ENCODE results near the gene PPP1R27. TPM values are rescaled to one million over a fixed set of nuclear protein-coding genes. Genes with fewer than 3 reads are reported as not detected.

The PPP1R27 gene
- total RNA-seq, 1 donor from 2014 or later: not detected

DNA sequence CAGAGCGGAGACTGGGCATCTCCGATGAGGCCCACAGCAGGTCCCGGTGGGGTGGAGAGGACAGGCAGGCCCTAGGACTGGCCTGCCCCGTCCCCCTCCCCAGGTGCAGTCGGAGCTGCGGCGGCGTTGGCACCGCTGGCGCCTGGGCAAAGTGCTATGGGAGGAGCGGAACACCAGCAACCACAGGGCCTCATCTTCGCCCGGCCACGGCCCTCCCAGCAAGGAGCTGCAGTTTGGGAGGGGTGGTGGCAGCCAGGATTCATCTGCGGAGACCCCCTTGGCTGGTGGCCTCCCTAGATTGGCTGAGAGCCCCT, 21.5 kb downstream of the PPP1R27 start:
- Mint-ChIP-seq H3K27me3 (ENCODE audit: low read depth) (peaks cover 44% of the 10 kb centered on the region), H3K27ac (no peak overlapping the region), H3K4me3 (no peak overlapping the region), H3K4me1 (peaks cover 7% of the 10 kb centered on the region), H3K9me3 (no peaks in the 10 kb centered on the region), H3K36me3 (no peaks in the 10 kb centered on the region)
- DNase-seq (ENCODE audit: low spot score in 2 of 2, unreplicated experiment in 2 of 2): no peak
- TF ChIP-seq, protein P1, sequence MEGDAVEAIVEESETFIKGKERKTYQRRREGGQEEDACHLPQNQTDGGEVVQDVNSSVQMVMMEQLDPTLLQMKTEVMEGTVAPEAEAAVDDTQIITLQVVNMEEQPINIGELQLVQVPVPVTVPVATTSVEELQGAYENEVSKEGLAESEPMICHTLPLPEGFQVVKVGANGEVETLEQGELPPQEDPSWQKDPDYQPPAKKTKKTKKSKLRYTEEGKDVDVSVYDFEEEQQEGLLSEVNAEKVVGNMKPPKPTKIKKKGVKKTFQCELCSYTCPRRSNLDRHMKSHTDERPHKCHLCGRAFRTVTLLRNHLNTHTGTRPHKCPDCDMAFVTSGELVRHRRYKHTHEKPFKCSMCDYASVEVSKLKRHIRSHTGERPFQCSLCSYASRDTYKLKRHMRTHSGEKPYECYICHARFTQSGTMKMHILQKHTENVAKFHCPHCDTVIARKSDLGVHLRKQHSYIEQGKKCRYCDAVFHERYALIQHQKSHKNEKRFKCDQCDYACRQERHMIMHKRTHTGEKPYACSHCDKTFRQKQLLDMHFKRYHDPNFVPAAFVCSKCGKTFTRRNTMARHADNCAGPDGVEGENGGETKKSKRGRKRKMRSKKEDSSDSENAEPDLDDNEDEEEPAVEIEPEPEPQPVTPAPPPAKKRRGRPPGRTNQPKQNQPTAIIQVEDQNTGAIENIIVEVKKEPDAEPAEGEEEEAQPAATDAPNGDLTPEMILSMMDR (IDR thresholded peaks at IDR 0.05; ENCODE audit: unreplicated experiment): no peak

DNA sequence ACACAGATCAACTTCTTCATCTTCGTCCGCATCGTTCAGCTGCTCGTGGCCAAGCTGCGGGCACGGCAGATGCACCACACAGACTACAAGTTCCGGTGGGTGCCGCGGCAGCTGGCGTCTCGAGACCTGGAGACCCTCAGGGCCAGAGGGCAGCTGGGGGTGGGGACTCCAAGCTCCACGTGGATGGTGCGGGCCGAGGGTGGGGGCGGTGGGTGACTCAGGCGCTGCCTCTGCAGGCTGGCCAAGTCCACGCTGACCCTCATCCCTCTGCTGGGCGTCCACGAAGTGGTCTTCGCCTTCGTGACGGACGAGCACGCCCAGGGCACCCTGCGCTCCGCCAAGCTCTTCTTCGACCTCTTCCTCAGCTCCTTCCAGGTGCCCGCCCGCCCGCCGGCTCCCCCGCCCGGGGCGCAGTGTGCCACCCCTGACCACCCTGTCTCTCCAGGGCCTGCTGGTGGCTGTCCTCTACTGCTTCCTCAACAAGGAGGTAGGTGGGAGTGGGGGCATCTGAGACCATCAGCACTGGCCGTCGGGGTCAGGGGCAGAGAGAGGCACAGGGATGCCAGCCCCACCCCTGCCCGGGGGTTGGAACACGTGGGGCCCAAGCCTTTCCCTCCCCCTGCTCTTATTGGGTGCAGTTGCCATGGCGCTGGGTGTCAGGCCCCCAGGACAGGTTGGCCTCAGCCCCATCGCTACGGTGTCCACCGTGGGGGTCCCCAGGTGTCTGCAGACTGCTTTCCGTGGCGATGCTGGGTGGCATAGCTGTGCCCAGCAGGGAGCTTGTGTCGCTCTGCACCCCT, 22.1 kb downstream of the PPP1R27 start:
- no peak overlapping the region for H3K4me3 Mint-ChIP-seq
- TF ChIP-seq, protein P1 (IDR thresholded peaks at IDR 0.05; ENCODE audit: unreplicated experiment): no peak
- no peaks in the 10 kb centered on the region for H3K9me3 Mint-ChIP-seq
- peaks cover 6% of the 10 kb centered on the region for H3K4me1 Mint-ChIP-seq
- peaks cover 44% of the 10 kb centered on the region for H3K27me3 Mint-ChIP-seq (ENCODE audit: low read depth)
- peak in 1 of 2 experiments; percentile 16 for DNase-seq (ENCODE audit: low spot score in 2 of 2, unreplicated experiment in 2 of 2)
- H3K36me3 Mint-ChIP-seq: no peaks in the 10 kb centered on the region
- no peak overlapping the region for H3K27ac Mint-ChIP-seq

DNA sequence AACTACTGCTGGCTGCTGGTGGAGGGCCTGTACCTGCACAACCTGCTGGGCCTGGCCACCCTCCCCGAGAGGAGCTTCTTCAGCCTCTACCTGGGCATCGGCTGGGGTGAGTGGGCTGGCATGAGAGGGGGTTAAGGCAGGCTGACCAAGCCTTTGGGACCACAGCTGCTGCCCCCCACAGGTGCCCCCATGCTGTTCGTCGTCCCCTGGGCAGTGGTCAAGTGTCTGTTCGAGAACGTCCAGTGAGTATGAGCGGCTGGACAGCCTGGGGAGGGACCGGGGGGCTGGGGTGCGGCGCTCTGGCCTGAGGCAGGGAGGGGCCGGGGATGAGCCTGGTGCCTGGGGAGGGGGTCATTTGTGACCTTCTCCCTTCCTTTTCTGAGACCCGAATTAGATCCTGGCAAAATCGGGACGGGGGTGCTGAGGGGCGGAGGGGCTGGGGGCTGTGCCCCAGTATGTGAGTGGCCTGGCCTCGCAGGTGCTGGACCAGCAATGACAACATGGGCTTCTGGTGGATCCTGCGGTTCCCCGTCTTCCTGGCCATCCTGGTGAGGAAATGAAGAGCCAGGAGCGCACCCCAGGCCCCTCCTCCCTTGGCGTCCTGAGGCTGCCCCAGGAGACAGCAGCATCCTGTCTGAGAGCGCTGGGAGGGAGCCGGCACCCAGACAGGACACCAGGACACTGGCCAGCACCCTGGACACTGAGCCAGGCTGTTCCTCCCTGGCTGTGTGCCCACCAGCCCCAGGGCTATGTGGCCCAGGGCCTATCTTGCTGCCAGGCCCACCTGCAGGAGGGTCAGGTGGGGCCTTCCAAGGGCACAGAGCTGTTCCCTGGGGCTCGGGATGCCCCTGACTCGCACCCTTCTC, 22.9 kb downstream of the PPP1R27 start:
- Mint-ChIP-seq H3K36me3 (no peaks in the 10 kb centered on the region), H3K27ac (no peak overlapping the region), H3K4me1 (peaks cover 3% of the 10 kb centered on the region), H3K4me3 (no peak overlapping the region), H3K27me3 (ENCODE audit: low read depth) (peaks cover 46% of the 10 kb centered on the region), H3K9me3 (no peaks in the 10 kb centered on the region)
- DNase-seq (ENCODE audit: low spot score in 2 of 2, unreplicated experiment in 2 of 2): peak in 1 of 2 experiments; percentile 15
- TF ChIP-seq, protein P1 (IDR thresholded peaks at IDR 0.05; ENCODE audit: unreplicated experiment): no peak

DNA sequence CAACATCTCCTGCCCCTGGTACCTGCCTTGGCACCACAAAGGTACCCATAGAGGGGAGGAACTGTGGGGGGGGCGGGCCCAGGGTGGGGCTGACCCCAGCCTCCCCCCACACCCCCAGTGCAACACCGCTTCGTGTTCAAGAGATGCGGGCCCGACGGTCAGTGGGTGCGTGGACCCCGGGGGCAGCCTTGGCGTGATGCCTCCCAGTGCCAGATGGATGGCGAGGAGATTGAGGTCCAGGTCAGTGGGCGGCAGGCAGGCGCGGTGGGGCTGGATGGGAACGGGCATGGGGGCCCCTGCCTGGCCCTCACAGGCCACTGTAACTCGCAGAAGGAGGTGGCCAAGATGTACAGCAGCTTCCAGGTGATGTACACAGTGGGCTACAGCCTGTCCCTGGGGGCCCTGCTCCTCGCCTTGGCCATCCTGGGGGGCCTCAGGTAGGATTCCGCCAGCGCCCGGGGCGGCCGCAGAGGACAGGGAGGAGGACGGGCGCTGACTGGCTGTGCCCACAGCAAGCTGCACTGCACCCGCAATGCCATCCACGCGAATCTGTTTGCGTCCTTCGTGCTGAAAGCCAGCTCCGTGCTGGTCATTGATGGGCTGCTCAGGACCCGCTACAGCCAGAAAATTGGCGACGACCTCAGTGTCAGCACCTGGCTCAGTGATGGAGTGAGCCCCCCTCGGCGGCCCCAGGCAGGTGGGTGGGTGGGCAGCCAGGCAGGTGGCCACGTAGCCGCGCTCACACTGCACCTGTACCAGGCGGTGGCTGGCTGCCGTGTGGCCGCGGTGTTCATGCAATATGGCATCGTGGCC, 23.8 kb downstream of the PPP1R27 start:
- no peaks in the 10 kb centered on the region for H3K36me3 Mint-ChIP-seq
- peak in 1 of 2 experiments; percentile 18 for DNase-seq (ENCODE audit: low spot score in 2 of 2, unreplicated experiment in 2 of 2)
- peaks cover under 1% of the 10 kb centered on the region for H3K4me1 Mint-ChIP-seq
- no peak overlapping the region for H3K4me3 Mint-ChIP-seq
- peaks cover 48% of the 10 kb centered on the region for H3K27me3 Mint-ChIP-seq (ENCODE audit: low read depth)
- TF ChIP-seq, protein P1 (IDR thresholded peaks at IDR 0.05; ENCODE audit: unreplicated experiment): no peak
- no peak overlapping the region for H3K27ac Mint-ChIP-seq
- H3K9me3 Mint-ChIP-seq: no peaks in the 10 kb centered on the region

DNA sequence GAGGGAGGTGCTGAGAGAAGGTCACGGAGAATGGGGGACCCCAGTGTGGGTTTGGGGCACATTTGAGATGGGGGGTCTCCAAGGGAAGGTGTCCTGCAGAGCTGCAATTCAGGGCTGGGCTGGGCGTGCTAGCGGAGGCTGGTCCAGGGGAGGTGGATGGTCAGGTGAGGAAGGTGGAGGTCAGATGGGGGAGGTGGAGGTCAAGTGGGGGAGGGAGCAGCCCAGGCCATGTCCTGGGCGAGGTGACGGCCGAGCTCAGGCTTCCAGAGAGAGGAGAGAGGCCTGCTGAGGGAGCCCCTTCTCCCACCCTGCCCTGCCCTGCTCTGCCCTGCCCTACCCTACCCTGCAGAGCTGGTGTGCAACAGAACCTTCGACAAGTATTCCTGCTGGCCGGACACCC, 24.4 kb downstream of the PPP1R27 start:
- no peak for DNase-seq (ENCODE audit: low spot score in 2 of 2, unreplicated experiment in 2 of 2)
- Mint-ChIP-seq H3K4me1 (no peaks in the 10 kb centered on the region), H3K36me3 (no peaks in the 10 kb centered on the region), H3K4me3 (no peak overlapping the region), H3K9me3 (no peaks in the 10 kb centered on the region), H3K27ac (no peak overlapping the region), H3K27me3 (ENCODE audit: low read depth) (peaks cover 53% of the 10 kb centered on the region)
- TF ChIP-seq, protein P1 (IDR thresholded peaks at IDR 0.05; ENCODE audit: unreplicated experiment): no peak

Data from mesothelial cell of epicardium (in vitro differentiated cells).